BJ (cell line): ENCODE data around the gene CLMP. TPM values are rescaled to one million over a fixed set of nuclear protein-coding genes. Genes with fewer than 3 reads are reported as not detected.
"Not testable (repeated sequence)": the region's sequence is repeated elsewhere in the genome, so short reads cannot be mapped to it uniquely, and the experiment has no call there.

Source experiments
- CTCF ChIA-PET: fragments of 350-600 bp; formaldehyde crosslinking; extraction: SDS; loops from one replicate; lab custom pipeline; 2021; ENCODE audit warnings: antibody characterized with exemption, inconsistent platforms; lab: Yijun Ruan, JAX
- POLR2A ChIA-PET: fragments of 300-600 bp; sonication (Branson Sonifier 250); formaldehyde crosslinking; extraction: SDS; loops from one replicate; lab custom pipeline; 2021; ENCODE audit warnings: antibody characterized with exemption; lab: Charles Lee
- DNase-seq: peaks from one replicate; pipeline ENCODE4 v3.0.0-alpha.2; 2011; ENCODE audit warnings: low read depth
- H3K27me3 ChIP-seq: 2 replicates; pipeline ENCODE4 v1.6.0; 2011; ENCODE audit warnings: low read length; ENCODE audit not compliant: control insufficient read depth, insufficient read depth
- H3K36me3 ChIP-seq: 2 replicates; pipeline ENCODE4 v1.5.1; 2011; ENCODE audit warnings: low read length; ENCODE audit not compliant: control insufficient read depth, insufficient read depth
- H3K4me3 ChIP-seq: 2 replicates; pipeline ENCODE4 v1.5.1; 2011; ENCODE audit warnings: low read depth, mild to moderate bottlenecking, control low read depth, low read length
- CTCF ChIP-seq: IDR thresholded peaks from 2 replicates; pipeline ENCODE4 v1.5.1; 2011; ENCODE audit warnings: low read depth, mild to moderate bottlenecking, control low read depth, inconsistent platforms, low read length, moderate library complexity; ENCODE audit not compliant: insufficient read depth
- polyA plus RNA-seq: library from polyadenylated mRNA; depleted of rRNA; stranded (reverse); fragments of >200 nt; gene quantifications from 2 replicates; pipeline ENCODE4 v1.2.3, GENCODE V29; 2011

Gene CLMP
- polyA plus RNA-seq, 1 experiment = 219 TPM

GRCh38 chr11:123206791-123207434 lies 11.9 kb upstream of the CLMP start:
- DNase-seq = no peak
- ChIA-PET POLR2A (no interaction called here), CTCF (no interaction called here)
- no peaks in the 10 kb centered on the region for H3K36me3 ChIP-seq
- no peaks in the 10 kb centered on the region for H3K27me3 ChIP-seq
- TF ChIP-seq CTCF = no peak
- no peak overlapping the region for H3K4me3 ChIP-seq

GRCh38 chr11:123206055-123206454 lies 11.0 kb upstream of the CLMP start:
- DNase-seq, H3K4me3 ChIP-seq, CTCF ChIA-PET, POLR2A ChIA-PET, H3K36me3 ChIP-seq, H3K27me3 ChIP-seq: not testable (repeated sequence)

- ChIA-PET CTCF (interaction anchor here (0.7 to 1.8 kb wide), 3 partner anchors 33 to 93 kb away, joined by 3 to 7 read pairs (median 4); no protein-coding TSS in a partner anchor), POLR2A (no interaction called here)
- H3K36me3 ChIP-seq = no peaks in the 10 kb centered on the region
- no peak for TF ChIP-seq CTCF
- H3K27me3 ChIP-seq = no peaks in the 10 kb centered on the region
- no peak for DNase-seq
- H3K4me3 ChIP-seq = no peak overlapping the region
These were observed 8.9 kb upstream of the CLMP start for GRCh38 chr11:123203934-123204333.

GRCh38 chr11:123203471-123203870 lies 8.4 kb upstream of the CLMP start:
- CTCF ChIA-PET = interaction anchor here (0.9 to 1.8 kb wide), 2 partner anchors 44 to 93 kb away, joined by 4 to 7 read pairs; no protein-coding TSS in a partner anchor
- POLR2A ChIA-PET = no interaction called here

GRCh38 chr11:123202155-123203151 lies 7.4 kb upstream of the CLMP start:
- Histone ChIP-seq H3K4me3 (no peak overlapping the region), H3K27me3 (no peaks in the 10 kb centered on the region), H3K36me3 (no peaks in the 10 kb centered on the region)
- POLR2A ChIA-PET = interaction anchor here (0.6 kb wide), 1 partner anchor 358 kb away, joined by 7 read pairs; no protein-coding TSS in a partner anchor
- CTCF ChIA-PET = interaction anchor here (0.7 to 1.8 kb wide), 7 partner anchors 9 to 100 kb away, joined by 3 to 7 read pairs (median 4); no protein-coding TSS in a partner anchor
- no peak for TF ChIP-seq CTCF
- no peak for DNase-seq

More at GRCh38 chr11:123203471-123203870, 8.4 kb upstream of the CLMP start:
- DNase-seq = no peak
- TF ChIP-seq CTCF = no peak
- Histone ChIP-seq H3K36me3 (no peaks in the 10 kb centered on the region), H3K4me3 (no peak overlapping the region), H3K27me3 (no peaks in the 10 kb centered on the region)
